Measurements from ENCODE around the gene RNASE1. TPM values are rescaled to one million over a fixed set of nuclear protein-coding genes. Genes with fewer than 3 reads are reported as not detected.

The RNASE1 gene
- polyA plus RNA-seq, 1 donor (not counting 4 experiments of a cell fraction or from before 2014, with no cell fraction given), result 0.09 TPM

GRCh38 chr14:20774258-20774824 is 28.3 kb downstream of the RNASE1 start:
- Histone ChIP-seq H3K4me3 (ENCODE audit: control insufficient read depth in 2 of 3, extremely low read depth in 1 of 3, insufficient read depth in 2 of 3, low read depth in 1 of 3, low read length in 3 of 3) (no peak overlapping the region), H4K20me1 (ENCODE audit: control insufficient read depth, extremely low read depth, insufficient read depth, low read length) (no peaks in the 10 kb centered on the region), H3K36me3 (ENCODE audit: control insufficient read depth in 2 of 2, extremely low read depth in 1 of 2, insufficient read depth in 2 of 2, low read length in 2 of 2) (no peaks in the 10 kb centered on the region), H2AFZ (ENCODE audit: control insufficient read depth, low read length) (no peak overlapping the region), H3K4me1 (ENCODE audit: control insufficient read depth, extremely low read depth, insufficient read depth, low read length) (no peaks in the 10 kb centered on the region), H3K9ac (ENCODE audit: control insufficient read depth, extremely low read depth, insufficient read depth, low read length) (no peak overlapping the region), H3K79me2 (ENCODE audit: control insufficient read depth, insufficient read depth, low read length) (no peaks in the 10 kb centered on the region), H3K9me3 (ENCODE audit: control insufficient read depth, low read depth, low read length) (no peaks in the 10 kb centered on the region), H3K9me1 (ENCODE audit: control insufficient read depth, extremely low read depth, insufficient read depth, low read length) (no peaks in the 10 kb centered on the region), H3K27ac (ENCODE audit: control insufficient read depth, insufficient read depth, low read length) (no peak overlapping the region), H3K27me3 (ENCODE audit: control insufficient read depth, extremely low read depth, insufficient read depth, low read length) (no peaks in the 10 kb centered on the region), H3K4me2 (ENCODE audit: control insufficient read depth, extremely low read depth, insufficient read depth, low read depth, low read length) (no peak overlapping the region)
- no peak for TF ChIP-seq EZH2 (IDR thresholded peaks at IDR 0.05; ENCODE audit: low read length)
- TF ChIP-seq, protein P1, sequence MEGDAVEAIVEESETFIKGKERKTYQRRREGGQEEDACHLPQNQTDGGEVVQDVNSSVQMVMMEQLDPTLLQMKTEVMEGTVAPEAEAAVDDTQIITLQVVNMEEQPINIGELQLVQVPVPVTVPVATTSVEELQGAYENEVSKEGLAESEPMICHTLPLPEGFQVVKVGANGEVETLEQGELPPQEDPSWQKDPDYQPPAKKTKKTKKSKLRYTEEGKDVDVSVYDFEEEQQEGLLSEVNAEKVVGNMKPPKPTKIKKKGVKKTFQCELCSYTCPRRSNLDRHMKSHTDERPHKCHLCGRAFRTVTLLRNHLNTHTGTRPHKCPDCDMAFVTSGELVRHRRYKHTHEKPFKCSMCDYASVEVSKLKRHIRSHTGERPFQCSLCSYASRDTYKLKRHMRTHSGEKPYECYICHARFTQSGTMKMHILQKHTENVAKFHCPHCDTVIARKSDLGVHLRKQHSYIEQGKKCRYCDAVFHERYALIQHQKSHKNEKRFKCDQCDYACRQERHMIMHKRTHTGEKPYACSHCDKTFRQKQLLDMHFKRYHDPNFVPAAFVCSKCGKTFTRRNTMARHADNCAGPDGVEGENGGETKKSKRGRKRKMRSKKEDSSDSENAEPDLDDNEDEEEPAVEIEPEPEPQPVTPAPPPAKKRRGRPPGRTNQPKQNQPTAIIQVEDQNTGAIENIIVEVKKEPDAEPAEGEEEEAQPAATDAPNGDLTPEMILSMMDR (optimal IDR thresholded peaks at IDR 0.05 in 1 of 3, IDR thresholded peaks at IDR 0.05 in 1 of 3, conservative IDR thresholded peaks at IDR 0.05 in 1 of 3; ENCODE audit: extremely low read depth in 1 of 3, insufficient read depth in 2 of 3, low read length in 3 of 3), result no peak
- no peak for FAIRE-seq
- DNase-seq (ENCODE audit: low read depth, low spot score), result no peak
- dilution Hi-C loops (cut with MboI; ENCODE audit: extremely low pct_ligation_motif_present, low sequenced_read_pairs), result no loop called here

DNA sequence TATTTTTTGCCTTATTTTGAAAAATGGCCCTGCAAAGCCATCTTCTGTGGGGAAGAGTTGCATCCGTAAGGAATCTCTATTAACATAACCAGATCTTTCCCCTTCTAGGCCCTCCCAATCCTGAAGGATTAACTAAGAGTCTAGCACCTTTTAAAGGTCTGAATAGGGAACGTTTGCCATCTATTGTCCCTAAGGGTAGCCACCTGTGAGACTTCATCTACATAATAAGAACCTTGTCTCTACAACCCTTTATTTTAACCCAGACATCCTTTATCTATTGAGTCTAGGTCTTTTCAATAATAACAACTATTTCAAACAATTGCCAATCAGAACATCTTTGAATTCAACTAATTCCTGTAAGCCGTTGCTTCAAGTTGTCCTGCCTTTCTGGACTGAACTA is 30.0 kb downstream of the RNASE1 start:
- Histone ChIP-seq H3K27me3 (ENCODE audit: control insufficient read depth, extremely low read depth, insufficient read depth, low read length) (no peaks in the 10 kb centered on the region), H3K79me2 (ENCODE audit: control insufficient read depth, insufficient read depth, low read length) (no peaks in the 10 kb centered on the region), H2AFZ (ENCODE audit: control insufficient read depth, low read length) (no peak overlapping the region), H3K9me3 (ENCODE audit: control insufficient read depth, low read depth, low read length) (no peaks in the 10 kb centered on the region), H3K9me1 (ENCODE audit: control insufficient read depth, extremely low read depth, insufficient read depth, low read length) (no peaks in the 10 kb centered on the region), H3K27ac (ENCODE audit: control insufficient read depth, insufficient read depth, low read length) (no peak overlapping the region), H3K36me3 (ENCODE audit: control insufficient read depth in 2 of 2, extremely low read depth in 1 of 2, insufficient read depth in 2 of 2, low read length in 2 of 2) (no peaks in the 10 kb centered on the region), H3K9ac (ENCODE audit: control insufficient read depth, extremely low read depth, insufficient read depth, low read length) (no peak overlapping the region), H3K4me1 (ENCODE audit: control insufficient read depth, extremely low read depth, insufficient read depth, low read length) (no peaks in the 10 kb centered on the region), H3K4me2 (ENCODE audit: control insufficient read depth, extremely low read depth, insufficient read depth, low read depth, low read length) (no peak overlapping the region), H3K4me3 (ENCODE audit: control insufficient read depth in 2 of 3, extremely low read depth in 1 of 3, insufficient read depth in 2 of 3, low read depth in 1 of 3, low read length in 3 of 3) (no peak overlapping the region), H4K20me1 (ENCODE audit: control insufficient read depth, extremely low read depth, insufficient read depth, low read length) (no peaks in the 10 kb centered on the region)
- TF ChIP-seq, protein P1 (optimal IDR thresholded peaks at IDR 0.05 in 1 of 3, IDR thresholded peaks at IDR 0.05 in 1 of 3, conservative IDR thresholded peaks at IDR 0.05 in 1 of 3; ENCODE audit: extremely low read depth in 1 of 3, insufficient read depth in 2 of 3, low read length in 3 of 3), result no peak
- no peak for TF ChIP-seq EZH2 (IDR thresholded peaks at IDR 0.05; ENCODE audit: low read length)
- DNase-seq (ENCODE audit: low read depth, low spot score), result no peak
- FAIRE-seq, result no peak
- dilution Hi-C loops (cut with MboI; ENCODE audit: extremely low pct_ligation_motif_present, low sequenced_read_pairs), result no loop called here
